Fibroblast of the aortic adventitia (primary cell): ENCODE results near the gene WNT3A. TPM values are rescaled to one million over a fixed set of nuclear protein-coding genes. Genes with fewer than 3 reads are reported as not detected.
"Not testable (repeated sequence)": the region's sequence is repeated elsewhere in the genome, so short reads cannot be mapped to it uniquely, and the experiment has no call there.

Source experiments
- DNase-seq: peaks from one replicate; pipeline ENCODE4 v3.0.0-alpha.2; 2010; ENCODE audit warnings: low read depth
- H3K4me3 ChIP-seq: 2 replicates; pipeline ENCODE4 v1.5.1; 2011; ENCODE audit warnings: low read depth, mild to moderate bottlenecking, control low read depth, low read length, moderate library complexity
- total RNA-seq: library from RNA; depleted of rRNA; stranded (reverse); fragments of >200 nt; gene quantifications from 2 replicates; pipeline ENCODE4 v1.2.3, GENCODE V29; 2012; ENCODE audit warnings: low replicate concordance
- TF ChIP-seq, protein P1 (sequence below): IDR thresholded peaks from 2 replicates; pipeline ENCODE4 v1.5.1; 2011; ENCODE audit warnings: mild to moderate bottlenecking, low read length, control low read depth, inconsistent platforms; ENCODE audit not compliant: insufficient read depth

The WNT3A gene, protein sequence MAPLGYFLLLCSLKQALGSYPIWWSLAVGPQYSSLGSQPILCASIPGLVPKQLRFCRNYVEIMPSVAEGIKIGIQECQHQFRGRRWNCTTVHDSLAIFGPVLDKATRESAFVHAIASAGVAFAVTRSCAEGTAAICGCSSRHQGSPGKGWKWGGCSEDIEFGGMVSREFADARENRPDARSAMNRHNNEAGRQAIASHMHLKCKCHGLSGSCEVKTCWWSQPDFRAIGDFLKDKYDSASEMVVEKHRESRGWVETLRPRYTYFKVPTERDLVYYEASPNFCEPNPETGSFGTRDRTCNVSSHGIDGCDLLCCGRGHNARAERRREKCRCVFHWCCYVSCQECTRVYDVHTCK
- total RNA-seq, result not detected in 2 replicates

DNA sequence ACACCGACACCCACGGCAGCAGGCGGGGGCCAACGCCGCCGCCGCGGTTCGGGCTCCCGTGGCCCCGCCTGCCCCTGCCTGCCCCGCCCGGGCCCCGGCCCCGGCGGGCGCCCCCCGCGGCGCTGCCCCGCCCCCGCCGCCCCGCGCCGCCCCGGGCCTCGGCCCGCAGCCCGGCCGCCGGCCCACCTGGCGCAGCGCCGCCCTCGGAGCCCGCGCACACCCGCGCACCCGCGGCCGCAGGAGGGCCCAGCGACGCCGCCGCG lies at the start of gene WNT3A:
TSS of gene WNT3A (plus strand) at position 213 of the 263 bp plus-strand sequence. CDS start 131 bp downstream, outside the sequence.
- H3K4me3 ChIP-seq, result no peak within 1 kb of the TSS
- TF ChIP-seq, protein P1, sequence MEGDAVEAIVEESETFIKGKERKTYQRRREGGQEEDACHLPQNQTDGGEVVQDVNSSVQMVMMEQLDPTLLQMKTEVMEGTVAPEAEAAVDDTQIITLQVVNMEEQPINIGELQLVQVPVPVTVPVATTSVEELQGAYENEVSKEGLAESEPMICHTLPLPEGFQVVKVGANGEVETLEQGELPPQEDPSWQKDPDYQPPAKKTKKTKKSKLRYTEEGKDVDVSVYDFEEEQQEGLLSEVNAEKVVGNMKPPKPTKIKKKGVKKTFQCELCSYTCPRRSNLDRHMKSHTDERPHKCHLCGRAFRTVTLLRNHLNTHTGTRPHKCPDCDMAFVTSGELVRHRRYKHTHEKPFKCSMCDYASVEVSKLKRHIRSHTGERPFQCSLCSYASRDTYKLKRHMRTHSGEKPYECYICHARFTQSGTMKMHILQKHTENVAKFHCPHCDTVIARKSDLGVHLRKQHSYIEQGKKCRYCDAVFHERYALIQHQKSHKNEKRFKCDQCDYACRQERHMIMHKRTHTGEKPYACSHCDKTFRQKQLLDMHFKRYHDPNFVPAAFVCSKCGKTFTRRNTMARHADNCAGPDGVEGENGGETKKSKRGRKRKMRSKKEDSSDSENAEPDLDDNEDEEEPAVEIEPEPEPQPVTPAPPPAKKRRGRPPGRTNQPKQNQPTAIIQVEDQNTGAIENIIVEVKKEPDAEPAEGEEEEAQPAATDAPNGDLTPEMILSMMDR, result no peak
- no peak for DNase-seq

DNA sequence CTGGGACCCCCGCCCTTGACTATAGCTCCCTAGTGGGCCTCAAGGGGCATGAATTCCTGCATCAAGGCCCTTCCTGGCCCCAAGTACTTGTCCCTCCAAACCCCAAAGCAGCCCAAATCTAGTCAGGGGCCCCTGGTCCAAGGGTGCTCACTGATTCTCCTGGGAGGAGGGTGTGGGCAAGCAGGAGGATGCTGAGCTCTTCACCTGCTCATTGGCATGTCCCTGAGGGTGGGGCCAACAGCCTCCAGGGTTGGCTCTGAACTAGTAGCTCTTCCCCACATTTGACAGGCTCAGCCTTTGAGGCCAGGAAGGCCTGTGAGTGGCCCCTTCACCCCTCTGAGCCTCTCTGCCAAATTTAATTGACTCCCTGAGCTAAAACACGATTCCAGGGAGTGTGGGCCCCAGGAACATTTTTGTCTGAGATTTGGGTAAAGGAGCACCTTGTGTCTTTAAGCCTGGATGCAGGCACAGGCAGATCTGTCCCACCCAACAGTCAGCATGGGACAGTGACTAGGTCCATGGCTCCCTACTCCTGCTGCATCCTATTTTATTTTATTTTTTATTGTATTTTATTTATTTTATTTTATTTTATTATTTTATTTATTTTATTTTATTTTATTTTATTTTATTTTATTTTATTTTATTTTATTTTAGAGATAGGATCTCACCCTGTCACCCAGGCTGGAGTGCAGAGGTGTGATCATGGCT lies 48.0 kb upstream of the WNT3A start:
- DNase-seq, result no peak
- no peak overlapping the region for H3K4me3 ChIP-seq
- TF ChIP-seq, protein P1, result no peak

DNA sequence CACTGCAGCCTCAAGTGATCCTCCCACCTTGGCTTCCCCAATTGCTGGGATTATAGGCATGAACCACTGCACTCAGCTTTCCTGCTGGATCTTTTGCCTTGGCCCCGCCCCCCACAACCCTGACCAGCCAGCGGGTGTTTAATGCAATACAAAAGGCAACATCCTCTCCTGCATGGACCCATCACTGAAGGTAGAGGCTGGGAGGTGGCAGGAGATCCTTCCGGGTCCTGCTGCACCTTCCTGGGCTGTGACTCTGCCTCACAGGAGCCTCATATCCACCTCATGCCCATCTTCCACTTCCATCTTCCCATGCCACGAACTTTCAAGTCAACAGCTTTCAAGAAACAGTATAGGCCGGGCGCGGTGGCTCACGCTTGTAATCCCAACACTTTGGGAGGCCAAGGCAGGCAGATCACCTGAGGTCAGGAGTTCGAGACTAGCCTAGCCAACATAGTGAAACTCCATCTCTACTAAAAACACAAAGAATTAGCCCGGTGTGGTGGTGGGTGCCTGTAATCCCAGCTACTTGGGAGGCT lies 47.4 kb upstream of the WNT3A start:
- no peak overlapping the region for H3K4me3 ChIP-seq
- DNase-seq, result no peak
- TF ChIP-seq, protein P1, result no peak

DNA sequence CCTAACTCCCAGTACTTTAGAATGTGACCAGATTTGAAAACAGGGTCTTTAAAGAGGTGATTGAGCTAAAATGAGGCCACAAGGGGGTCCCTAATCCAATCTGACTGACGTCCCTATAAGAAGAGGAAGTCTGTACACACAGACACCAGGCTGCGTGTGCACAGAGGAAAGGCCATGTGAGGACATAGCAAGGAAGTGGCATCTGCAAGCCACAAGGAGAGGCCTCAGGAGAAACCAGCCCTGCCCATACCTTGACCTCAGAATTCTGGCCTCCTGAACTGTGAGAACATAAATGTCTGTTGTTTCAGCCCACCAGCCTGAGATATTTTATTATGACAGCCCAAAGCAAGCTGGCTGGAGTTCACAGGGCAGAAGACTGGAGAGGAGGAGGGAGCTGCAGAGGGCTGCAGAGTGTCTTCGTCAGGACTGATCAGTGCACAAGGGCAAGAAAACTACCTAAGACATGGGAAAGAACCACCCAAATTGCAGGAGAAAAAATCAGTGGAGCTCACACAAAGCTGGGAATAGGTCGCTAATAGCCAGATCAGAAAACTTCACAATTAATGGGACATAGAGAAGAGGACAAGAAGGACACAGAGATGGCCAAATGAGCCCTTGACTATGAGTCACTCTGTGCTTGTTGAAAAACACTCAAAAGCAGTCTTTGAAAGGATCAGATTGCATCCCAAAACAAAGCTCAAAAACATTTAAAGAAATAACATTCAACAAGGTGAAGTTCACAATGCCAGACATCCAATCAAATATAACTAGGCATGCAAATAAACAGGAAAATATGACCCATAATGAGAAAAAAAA lies 44.9 kb upstream of the WNT3A start:
- H3K4me3 ChIP-seq, result no peak overlapping the region
- DNase-seq, result no peak
- TF ChIP-seq, protein P1, result no peak

DNA sequence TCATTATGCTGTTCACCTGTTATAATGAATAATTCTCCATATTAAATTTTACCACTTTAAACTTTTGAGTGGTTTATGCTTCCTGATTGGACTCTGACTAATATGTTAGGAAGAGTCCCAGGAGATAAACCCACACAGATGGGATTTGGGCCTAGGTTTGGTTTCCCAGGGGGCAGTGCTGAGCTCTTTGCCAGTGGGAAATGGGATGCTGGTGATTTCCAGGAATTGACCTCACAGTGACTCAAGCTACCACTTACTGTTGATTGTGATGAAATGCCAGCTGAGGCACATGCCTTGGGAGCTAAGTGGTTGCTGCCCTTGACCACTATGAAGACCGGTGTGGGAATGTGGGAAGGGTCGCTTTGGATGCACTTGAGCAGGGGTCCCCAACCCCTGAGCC lies 40.1 kb upstream of the WNT3A start:
- DNase-seq, result peak; percentile 73
- TF ChIP-seq, protein P1, result peak; percentile 21
- H3K4me3 ChIP-seq, result not testable (repeated sequence)

DNA sequence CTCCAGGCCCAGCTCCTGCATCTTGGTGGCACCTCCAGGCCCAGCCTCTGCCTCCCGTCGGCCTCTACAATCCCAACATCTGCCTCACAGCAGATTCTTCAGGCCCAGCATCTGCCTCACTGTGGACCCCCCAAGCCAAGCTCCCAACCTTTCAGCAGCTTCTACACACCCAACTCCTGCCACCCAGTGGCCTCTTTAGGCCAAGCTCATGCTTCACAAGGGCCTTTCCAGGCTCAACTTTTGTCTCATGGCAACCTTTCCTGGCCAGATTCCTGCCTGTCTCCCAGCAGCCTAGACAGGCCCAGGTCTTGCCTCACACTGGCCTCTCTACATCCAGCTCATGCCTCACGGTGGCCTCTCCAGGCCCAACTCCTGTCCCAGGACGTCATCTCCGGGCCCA lies 39.0 kb upstream of the WNT3A start:
- DNase-seq, result peak; percentile 16
- H3K4me3 ChIP-seq, result not testable (repeated sequence)

DNA sequence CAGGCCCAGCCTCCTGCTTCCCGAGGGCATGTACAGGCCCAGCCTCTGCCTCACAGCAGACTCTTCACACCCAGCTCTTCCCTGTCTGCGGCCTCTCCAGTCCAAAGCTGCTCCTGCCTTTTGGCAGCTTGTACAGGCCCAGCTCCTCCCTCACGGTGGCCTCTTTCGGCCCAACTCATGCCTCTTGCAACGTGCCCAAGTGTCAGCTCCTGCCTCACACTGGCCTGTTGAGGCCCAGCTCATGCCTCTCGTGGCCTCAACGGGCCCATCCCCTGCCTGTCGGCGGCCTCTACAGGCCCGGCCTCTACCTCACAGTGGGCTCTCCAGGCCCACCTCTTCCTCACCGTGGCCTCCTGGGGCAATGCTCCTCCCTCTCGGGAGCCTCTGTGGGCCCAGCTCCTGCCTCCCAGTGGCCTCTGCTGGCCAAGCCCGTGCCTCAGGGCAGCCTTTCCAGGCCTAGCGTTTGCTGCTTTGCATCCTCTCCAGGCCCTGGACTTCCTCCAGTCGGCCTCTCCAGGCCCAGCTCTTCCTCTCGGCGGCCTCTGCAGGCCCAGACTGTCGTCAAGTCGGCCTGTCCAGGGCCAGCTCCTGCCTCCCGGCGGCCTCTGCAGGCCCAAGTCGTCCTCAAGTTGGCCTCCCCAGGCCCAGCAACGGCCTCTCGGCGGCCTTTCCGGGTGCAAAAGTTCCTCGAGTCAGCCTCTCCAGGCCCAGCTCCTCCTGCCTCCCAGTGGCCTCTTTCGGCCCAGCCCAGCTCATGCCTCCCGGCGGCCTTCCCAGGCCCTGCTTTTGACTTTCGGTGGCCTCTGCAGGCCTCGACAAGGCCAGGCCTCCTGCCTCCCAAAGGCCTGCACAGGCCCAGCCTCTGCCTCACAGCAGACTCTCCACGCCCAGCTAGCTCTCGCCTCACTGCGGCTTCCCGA lies 36.5 kb upstream of the WNT3A start:
- not testable (repeated sequence) for DNase-seq, H3K4me3 ChIP-seq

DNA sequence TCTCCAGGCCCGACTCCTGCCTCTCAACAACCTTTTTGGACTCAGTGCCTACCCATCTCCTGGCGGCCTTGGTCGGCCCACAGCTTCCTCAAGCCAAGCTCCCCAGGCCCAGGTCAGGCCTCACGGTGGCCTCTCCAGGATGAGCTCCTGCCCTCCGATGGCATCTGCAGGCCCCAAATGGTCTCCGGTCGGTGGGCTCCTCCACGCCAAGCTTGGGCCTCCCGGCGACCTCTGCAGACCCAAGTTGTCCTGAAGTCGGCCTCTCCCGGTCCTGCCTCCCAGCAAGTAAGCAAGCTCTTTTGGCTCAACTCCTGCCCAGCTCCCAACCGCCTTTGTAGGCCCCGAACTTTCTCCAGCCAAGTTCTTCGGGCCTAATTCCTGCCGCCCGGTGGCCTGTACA lies 35.6 kb upstream of the WNT3A start:
- H3K4me3 ChIP-seq, DNase-seq: not testable (repeated sequence)

DNA sequence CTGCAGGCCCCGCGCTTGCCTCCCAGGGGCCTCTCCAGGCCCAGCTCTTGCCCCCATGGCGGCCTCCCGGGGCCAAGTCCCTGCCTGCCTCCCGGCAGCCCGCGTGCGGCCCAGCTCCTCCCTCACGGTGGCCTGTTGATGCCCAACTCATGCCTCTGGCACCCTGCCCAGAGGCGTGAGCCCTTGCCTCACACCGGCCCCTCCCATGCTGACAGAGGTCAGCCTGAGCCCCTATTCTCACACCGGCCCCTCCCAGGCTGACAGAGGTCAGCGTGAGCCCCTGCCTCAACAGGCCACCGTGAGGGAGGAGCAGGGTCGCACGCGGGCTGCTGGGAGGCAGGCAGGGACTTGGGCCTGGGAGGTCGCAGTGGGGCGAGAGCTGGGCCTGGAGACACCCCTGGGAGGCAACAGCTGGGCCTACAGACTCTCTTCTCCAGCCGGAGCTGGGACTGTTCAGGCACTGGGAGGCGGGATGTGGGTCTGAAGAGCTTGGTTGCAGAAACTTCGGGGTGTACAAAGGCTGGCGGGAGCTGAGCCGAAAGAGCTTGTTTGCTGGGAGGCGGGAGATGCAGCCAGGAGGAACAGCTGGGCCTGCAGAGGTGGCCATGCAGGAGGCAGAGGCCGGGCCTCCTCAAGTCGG lies 35.0 kb upstream of the WNT3A start:
- H3K4me3 ChIP-seq, DNase-seq: not testable (repeated sequence)

DNA sequence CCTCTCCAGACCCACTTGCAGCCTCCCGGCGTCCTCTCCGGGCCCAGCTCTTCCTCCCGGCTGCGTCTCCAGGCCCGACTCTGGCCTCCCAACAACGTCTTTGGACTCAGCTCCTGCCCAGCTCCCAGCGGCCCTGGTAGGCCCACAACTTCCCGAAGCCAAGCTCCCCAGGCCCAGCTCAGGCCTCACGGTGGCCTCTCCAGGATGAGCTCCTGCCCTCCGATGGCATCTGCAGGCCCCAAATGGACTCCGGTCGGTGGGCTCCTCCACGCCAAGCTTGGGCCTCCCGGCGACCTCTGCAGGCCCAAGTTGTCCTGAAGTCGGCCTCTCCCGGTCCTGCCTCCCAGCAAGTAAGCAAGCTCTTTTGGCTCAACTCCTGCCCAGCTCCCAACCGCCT lies 34.5 kb upstream of the WNT3A start:
- not testable (repeated sequence) for H3K4me3 ChIP-seq, DNase-seq
